ENCODE results near the gene KCNS1. TPM values are rescaled to one million over a fixed set of nuclear protein-coding genes. Genes with fewer than 3 reads are reported as not detected.

Gene KCNS1
- total and polyA plus RNA-seq, 2 of the 8 experiments (the other 6 are each of a cell fraction or from before 2014, with no cell fraction given) = 1.4 to 1.8 TPM

GRCh38 chr20:45049904-45050471 lies 50.9 kb downstream of the KCNS1 start:
- TF ChIP-seq CEBPB (IDR thresholded peaks at IDR 0.05; ENCODE audit: low read depth, low read length) = no peak
- no peak for TF ChIP-seq SP1 (IDR thresholded peaks at IDR 0.05; ENCODE audit: low read depth, low read length)
- no peak for TF ChIP-seq BACH1 (IDR thresholded peaks at IDR 0.05; ENCODE audit: low read length)
- TF ChIP-seq EGR1 (IDR thresholded peaks at IDR 0.05; ENCODE audit: borderline replicate concordance, low read depth, low read length) = no peak
- TF ChIP-seq CBX8 (IDR thresholded peaks at IDR 0.05; ENCODE audit: borderline replicate concordance, low read depth, low read length) = no peak
- no peak for TF ChIP-seq MAX (IDR thresholded peaks at IDR 0.05)
- TF ChIP-seq ZNF274 (IDR thresholded peaks at IDR 0.05; ENCODE audit: borderline replicate concordance, extremely low read depth, low read length) = no peak
- Histone ChIP-seq H3K23me2 (ENCODE audit: low read depth, low read length) (no peaks in the 10 kb centered on the region), H3K4me2 (ENCODE audit: insufficient read depth in 1 of 2, low read depth in 2 of 2, low read length in 2 of 2) (no peak overlapping the region), H3K4ac (replicated peaks; ENCODE audit: insufficient read length, low read depth, low read length) (no peak overlapping the region), H3K4me3 (ENCODE audit: extremely low read depth in 1 of 4, insufficient read depth in 2 of 4, low read depth in 3 of 4, low read length in 4 of 4) (no peak overlapping the region), H4K8ac (ENCODE audit: extremely low read depth, insufficient read depth, low read length) (no peak overlapping the region; the same call in 1 of the 2 replicates), H2BK12ac (ENCODE audit: low read depth, low read length) (no peak overlapping the region), H3K18ac (ENCODE audit: extremely low read depth, low read length) (no peak overlapping the region), H3K79me2 (ENCODE audit: control insufficient read depth in 1 of 2, insufficient read depth in 2 of 2, low read length in 2 of 2) (no peaks in the 10 kb centered on the region), H3K9ac (replicated peaks in 1 of 4; ENCODE audit: extremely low read depth in 1 of 4, low read depth in 3 of 4, low read length in 3 of 4) (no peak overlapping the region), H4K5ac (ENCODE audit: insufficient read length, low read depth, low read length) (no peak overlapping the region), H3K79me1 (ENCODE audit: low read depth, low read length) (no peaks in the 10 kb centered on the region; the same call in 1 of the 2 replicates), H3K36me3 (ENCODE audit: control insufficient read depth in 2 of 4, insufficient read depth in 4 of 4, low read length in 3 of 4) (no peaks in the 10 kb centered on the region), H4K91ac (replicated peaks; ENCODE audit: insufficient read length, low read length) (no peak overlapping the region), H3K14ac (ENCODE audit: insufficient read length) (no peak overlapping the region), H4K20me1 (replicated peaks in 1 of 2; ENCODE audit: control insufficient read depth in 1 of 2, insufficient read depth in 2 of 2, low read length in 2 of 2) (no peaks in the 10 kb centered on the region), H3K56ac (replicated peaks; ENCODE audit: insufficient read length, low read depth, low read length) (no peak overlapping the region), H3K4me1 (replicated peaks in 1 of 4; ENCODE audit: control insufficient read depth in 3 of 4, insufficient read depth in 4 of 4, low read length in 3 of 4) (no peaks in the 10 kb centered on the region; a peak in 1 of 7 replicates), H3K23ac (ENCODE audit: insufficient read length) (no peak overlapping the region), H3K9me3 (ENCODE audit: insufficient read depth in 2 of 2, low read depth in 1 of 2, low read length in 1 of 2) (no peaks in the 10 kb centered on the region), H2BK15ac (ENCODE audit: low read length) (no peak overlapping the region), H3K27me3 (replicated peaks in 1 of 4; ENCODE audit: control insufficient read depth in 3 of 4, extremely low read depth in 1 of 4, insufficient read depth in 3 of 4, low read length in 3 of 4) (no peaks in the 10 kb centered on the region), H2BK5ac (ENCODE audit: low read depth, low read length) (no peak overlapping the region), H2AK5ac (ENCODE audit: low read depth, low read length) (no peak overlapping the region), H2AFZ (ENCODE audit: low read length) (no peak overlapping the region), H2BK120ac (replicated peaks; ENCODE audit: low read depth, low read length) (no peak overlapping the region), H2BK20ac (ENCODE audit: low read length) (no peak overlapping the region), H3K27ac (ENCODE audit: low read depth, low read length) (no peak overlapping the region)
- 83% methylated on average over 5 of the region's 5 CpGs; no CpG with 5 or more reads in 1 of the 2 experiments for WGBS, 2 experiments (ENCODE audit: extremely low coverage in 1 of 2, insufficient coverage in 1 of 2, insufficient read length in 1 of 2, insufficient replicate concordance in 2 of 2, low coverage in 1 of 2, low lambda C conversion rate in 2 of 2, missing lambda C conversion rate in 1 of 2)
- CTCF ChIA-PET (ENCODE audit: partially characterized antibody) = interaction anchor here (0.6 to 15.3 kb wide), 13 partner anchors 11 to 302 kb away, joined by 3 to 233 read pairs (median 4); partner anchors contain the start of gene KCNS1
- no peak for FAIRE-seq
- DNase-seq (ENCODE audit: low read depth in 1 of 2, low spot score in 2 of 2) = no peak
- POLR2A ChIA-PET (ENCODE audit: partially characterized antibody) = interaction anchor here (1.0 to 1.7 kb wide), 2 partner anchors 30 to 140 kb away, joined by 3 read pairs; partner anchors contain the start of gene PABPC1L
